H1 (cell line): ENCODE measurements around the gene RBM24. TPM values are rescaled to one million over a fixed set of nuclear protein-coding genes. Genes with fewer than 3 reads are reported as not detected.

Experiments
- CTCF ChIA-PET: fragments of 300-600 bp; sonication (Branson Sonifier 250); formaldehyde crosslinking; loops from one replicate; lab custom pipeline; 2021; ENCODE audit not compliant: partially characterized antibody; lab: Charles Lee
- POLR2A ChIA-PET: fragments of 300-600 bp; sonication (Branson Sonifier 250); formaldehyde crosslinking; loops from one replicate; lab custom pipeline; 2021; ENCODE audit warnings: inconsistent platforms; ENCODE audit not compliant: partially characterized antibody; lab: Charles Lee
- DNase-seq, 2 experiments: peaks; one replicate each; pipeline versions ENCODE4 v3.0.0 to v3.0.0-alpha.2; 2010 to 2022; ENCODE audit warnings: low spot score in 2 of 2, low read depth in 1 of 2, mixed read lengths in 1 of 2
- FAIRE-seq: peaks from 2 replicates; lab custom pipeline; 2011; peaks lifted over from hg19 to GRCh38; lab: Jason Lieb, UNC
- H2AFZ ChIP-seq: 2 replicates; pipeline ENCODE4 v1.8.1; 2012; ENCODE audit warnings: low read length, inconsistent platforms
- H2AK5ac ChIP-seq: 2 replicates; pipeline ENCODE4 v1.6.1; 2013; ENCODE audit warnings: low read depth, low read length
- H2BK120ac ChIP-seq: replicated peaks from 2 replicates; pipeline ENCODE3; 2013; ENCODE audit warnings: low read depth, low read length, inconsistent platforms
- H2BK12ac ChIP-seq: 2 replicates; pipeline ENCODE4 v1.6.1; 2013; ENCODE audit warnings: low read depth, low read length
- H2BK15ac ChIP-seq: 2 replicates; pipeline ENCODE4 v1.6.1; 2013; ENCODE audit warnings: low read length
- H2BK20ac ChIP-seq: 2 replicates; pipeline ENCODE4 v1.6.1; 2013; ENCODE audit warnings: low read length
- H2BK5ac ChIP-seq: 2 replicates; pipeline ENCODE4 v1.6.1; 2013; ENCODE audit warnings: low read depth, low read length
- H3K14ac ChIP-seq: 2 replicates; pipeline ENCODE4 v1.6.1; 2013; ENCODE audit warnings: inconsistent platforms; ENCODE audit not compliant: insufficient read length
- H3K18ac ChIP-seq: 2 replicates; pipeline ENCODE4 v1.6.1; 2013; ENCODE audit warnings: low read length; ENCODE audit errors: extremely low read depth
- H3K23ac ChIP-seq: 2 replicates; pipeline ENCODE4 v1.6.1; 2013; ENCODE audit warnings: inconsistent platforms; ENCODE audit not compliant: insufficient read length
- H3K23me2 ChIP-seq: 2 replicates; pipeline ENCODE4 v1.6.1; 2013; ENCODE audit warnings: low read depth, low read length
- H3K27ac ChIP-seq: 2 replicates; pipeline ENCODE4 v1.6.1; 2011; ENCODE audit warnings: low read depth, low read length, inconsistent platforms
- H3K27me3 ChIP-seq, 4 experiments: replicated peaks in 1 of 4; 1 replicate in 1 of 4; 2 replicates in 3 of 4; pipeline versions ENCODE4 v1.6.1 to v1.8.1; 2011 to 2013; ENCODE audit warnings: low read length in 3 of 4, mild to moderate bottlenecking in 3 of 4, inconsistent platforms in 2 of 4, mixed read lengths in 2 of 4, moderate library complexity in 1 of 4; ENCODE audit not compliant: control insufficient read depth in 3 of 4, insufficient read depth in 3 of 4; ENCODE audit errors: extremely low read depth in 1 of 4
- H3K36me3 ChIP-seq, 4 experiments: 2 replicates each; pipeline versions ENCODE4 v1.6.1 to v1.8.1; 2011 to 2013; ENCODE audit warnings: mild to moderate bottlenecking in 4 of 4, low read length in 3 of 4, moderate library complexity in 2 of 4, control low read depth in 1 of 4, inconsistent platforms in 1 of 4; ENCODE audit not compliant: insufficient read depth in 4 of 4, control insufficient read depth in 2 of 4
- H3K4ac ChIP-seq: replicated peaks from 2 replicates; pipeline ENCODE3; 2013; ENCODE audit warnings: low read length, low read depth, mixed read lengths, inconsistent platforms; ENCODE audit not compliant: insufficient read length
- H3K4me1 ChIP-seq, 4 experiments: replicated peaks in 1 of 4; 1 replicate in 1 of 4; 2 replicates in 3 of 4; pipeline versions ENCODE4 v1.6.1 to v1.8.1; 2011 to 2013; ENCODE audit warnings: low read length in 3 of 4, inconsistent platforms in 2 of 4, mixed read lengths in 1 of 4; ENCODE audit not compliant: insufficient read depth in 4 of 4, control insufficient read depth in 3 of 4
- H3K4me2 ChIP-seq, 2 experiments: 2 replicates each; pipeline versions ENCODE4 v1.6.1 to v1.8.1; 2011 to 2013; ENCODE audit warnings: low read depth in 2 of 2, low read length in 2 of 2, control low read depth in 1 of 2, inconsistent platforms in 1 of 2, mild to moderate bottlenecking in 1 of 2; ENCODE audit not compliant: insufficient read depth in 1 of 2
- H3K4me3 ChIP-seq, 4 experiments: fragments of 200-600, 300-600 bp in 1 of 4; sonication (generic), shearing (Covaris generic), sonication (Bioruptor Twin) in 1 of 4; 2 replicates each; pipeline versions ENCODE4 v1.5.1 to v1.8.1; 2011 to 2016; ENCODE audit warnings: low read length in 4 of 4, low read depth in 3 of 4, control low read depth in 2 of 4, inconsistent platforms in 2 of 4, mild to moderate bottlenecking in 2 of 4, mixed read lengths in 1 of 4, moderate library complexity in 1 of 4; ENCODE audit not compliant: insufficient read depth in 2 of 4; ENCODE audit errors: extremely low read depth in 1 of 4
- H3K56ac ChIP-seq: replicated peaks from 2 replicates; pipeline ENCODE3; 2013; ENCODE audit warnings: low read depth, mild to moderate bottlenecking, mixed read lengths, low read length, inconsistent platforms; ENCODE audit not compliant: insufficient read length
- H3K79me1 ChIP-seq: 2 replicates; pipeline ENCODE4 v1.6.1; 2013; ENCODE audit warnings: low read depth, low read length, control low read depth
- H3K79me2 ChIP-seq, 2 experiments: 2 replicates each; pipeline versions ENCODE4 v1.6.1 to v1.8.1; 2012 to 2013; ENCODE audit warnings: low read length in 2 of 2, mild to moderate bottlenecking in 2 of 2, inconsistent platforms in 1 of 2; ENCODE audit not compliant: insufficient read depth in 2 of 2, control insufficient read depth in 1 of 2
- H3K9ac ChIP-seq, 4 experiments: replicated peaks in 1 of 4; 1 replicate in 1 of 4; 2 replicates in 3 of 4; pipeline versions ENCODE4 v1.6.1 to v1.8.1; 2011 to 2013; ENCODE audit warnings: low read depth in 3 of 4, low read length in 3 of 4, control low read depth in 2 of 4, mild to moderate bottlenecking in 2 of 4, moderate library complexity in 2 of 4, inconsistent platforms in 1 of 4; ENCODE audit errors: extremely low read depth in 1 of 4
- H3K9me3 ChIP-seq, 2 experiments: 2 replicates each; pipeline versions ENCODE4 v1.6.1 to v1.8.1; 2012 to 2013; ENCODE audit warnings: mild to moderate bottlenecking in 2 of 2, moderate library complexity in 2 of 2, control low read depth in 1 of 2, inconsistent platforms in 1 of 2, low read depth in 1 of 2, low read length in 1 of 2, mixed read lengths in 1 of 2; ENCODE audit not compliant: insufficient read depth in 2 of 2
- H4K20me1 ChIP-seq, 2 experiments: replicated peaks in 1 of 2; 2 replicates each; pipeline versions ENCODE3 to v1.8.1; 2011 to 2013; ENCODE audit warnings: inconsistent platforms in 2 of 2, low read length in 2 of 2, mild to moderate bottlenecking in 1 of 2; ENCODE audit not compliant: insufficient read depth in 2 of 2, control insufficient read depth in 1 of 2
- H4K5ac ChIP-seq: 2 replicates; pipeline ENCODE4 v1.6.1; 2013; ENCODE audit warnings: low read length, low read depth, mixed read lengths, inconsistent platforms; ENCODE audit not compliant: insufficient read length
- H4K8ac ChIP-seq: 2 replicates; pipeline ENCODE4 v1.8.0; 2013; ENCODE audit warnings: mild to moderate bottlenecking, moderate library complexity, low read length, inconsistent platforms; ENCODE audit not compliant: insufficient read depth; ENCODE audit errors: extremely low read depth
- H4K91ac ChIP-seq: replicated peaks from 2 replicates; pipeline ENCODE3; 2013; ENCODE audit warnings: low read length, mixed read lengths, inconsistent platforms; ENCODE audit not compliant: insufficient read length
- EZH2 ChIP-seq: fragments of 200-600 bp; sonication (generic); IDR thresholded peaks from 2 replicates; pipeline ENCODE4 v1.7.1; 2012; ENCODE audit warnings: low read depth, mild to moderate bottlenecking, moderate library complexity, low read length, inconsistent platforms; ENCODE audit not compliant: severe bottlenecking
- FOSL1 ChIP-seq: IDR thresholded peaks from 2 replicates; pipeline ENCODE4 v1.6.1; 2011; ENCODE audit warnings: mild to moderate bottlenecking, low read depth, low read length, moderate library complexity; ENCODE audit not compliant: insufficient read depth
- GABPA ChIP-seq: IDR thresholded peaks from 2 replicates; pipeline ENCODE4 v1.6.1; 2011; ENCODE audit warnings: mild to moderate bottlenecking, low read length, moderate library complexity, borderline replicate concordance; ENCODE audit not compliant: insufficient read depth
- SAP30 ChIP-seq: fragments of 300-600 bp; sonication (generic); IDR thresholded peaks from 2 replicates; pipeline ENCODE4 v1.7.1; 2012; ENCODE audit warnings: low read length, moderate library complexity, mild to moderate bottlenecking, inconsistent platforms; ENCODE audit not compliant: insufficient read depth, insufficient replicate concordance
- SIN3A ChIP-seq, 2 experiments: IDR thresholded peaks in 1 of 2; conservative IDR thresholded peaks in 1 of 2; 2 replicates each; pipeline ENCODE4 v1.6.1; 2011 to 2012; ENCODE audit warnings: low read length in 2 of 2, improper control_type of control experiment in 1 of 2, low read depth in 1 of 2, mild to moderate bottlenecking in 1 of 2
- TBP ChIP-seq: IDR thresholded peaks from 2 replicates; pipeline ENCODE4 v1.6.1; 2011; ENCODE audit warnings: low read depth, low read length, improper control_type of control experiment
- WGBS, 2 experiments: shearing (Covaris generic) in 1 of 2; methylation state at CpG; one replicate each; pipeline versions ENCODE4 v1.1.6 to v1.1.7; 2013 to 2015; ENCODE audit warnings: low lambda C conversion rate in 2 of 2, mixed read lengths in 2 of 2, inconsistent platforms in 1 of 2, low coverage in 1 of 2, missing lambda C conversion rate in 1 of 2; ENCODE audit not compliant: insufficient replicate concordance in 2 of 2, insufficient coverage in 1 of 2, insufficient read length in 1 of 2; ENCODE audit errors: extremely low coverage in 1 of 2, missing lambda C conversion rate in 1 of 2; 5-methylcytosine and 5-hydroxymethylcytosine counted together
- polyA plus RNA-seq, 7 experiments: library from polyadenylated mRNA; depleted of rRNA in 3 of 7; stranded (reverse) in 5 of 7; unstranded in 2 of 7; fragments of >200 nt in 5 of 7; fragments of 200-250 nt in 2 of 7; gene quantifications; 1 replicate in 5 of 7; 2 replicates in 1 of 7; 4 replicates in 1 of 7; pipeline versions ENCODE4 v1.2.1 to v1.2.3, GENCODE V29; 2011 to 2013; ENCODE audit warnings: missing spikeins in 2 of 7, mixed read lengths in 2 of 7
- total RNA-seq: library from RNA; stranded (reverse); fragmentation: NEBNext Ultra II Directional; extraction: Animal tissue kit (Norgen Biotek cat#: 25700); gene quantifications from 2 replicates; pipeline ENCODE4 v1.2.1, GENCODE V29; 2021
- TF ChIP-seq, protein P1 (sequence below): IDR thresholded peaks from 2 replicates; pipeline ENCODE4 v1.6.1; 2011; ENCODE audit warnings: low read depth, mild to moderate bottlenecking, low read length; ENCODE audit not compliant: insufficient read depth

Gene RBM24
- total and polyA plus RNA-seq, 2 of the 8 experiments (the other 6 are each of a cell fraction or from before 2014, with no cell fraction given) = 0.52 to 2.6 TPM

DNA sequence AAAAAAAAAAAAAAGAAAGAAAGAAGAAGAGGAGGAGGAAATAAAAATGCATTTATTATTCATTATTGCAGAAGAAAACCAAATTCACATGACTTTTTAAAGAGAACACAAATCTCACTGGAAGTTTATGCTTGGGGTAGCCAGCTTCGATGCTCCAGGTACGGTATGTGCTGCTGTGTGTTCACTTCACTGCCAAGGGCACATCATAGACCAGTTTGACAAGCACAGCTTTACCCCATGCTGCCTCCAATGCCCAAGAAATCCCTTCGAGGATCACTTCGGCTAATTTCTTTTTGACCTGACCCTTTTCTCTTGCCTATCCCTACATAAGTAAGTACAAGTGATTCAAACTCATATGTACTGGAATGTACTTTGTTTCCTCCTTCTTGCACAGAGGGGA lies 41.9 kb upstream of the RBM24 start:
- 88% methylated on average over 4 of the region's 4 CpGs; no CpG with 5 or more reads in 1 of the 2 experiments for WGBS, 2 experiments
- no peak for TF ChIP-seq SAP30
- TF ChIP-seq SIN3A (conservative IDR thresholded peaks at IDR 0.05 in 1 of 2, IDR thresholded peaks at IDR 0.05 in 1 of 2; ENCODE audit: low read depth in 1 of 2, low read length in 2 of 2) = no peak
- no peak for TF ChIP-seq TBP
- TF ChIP-seq GABPA = no peak
- TF ChIP-seq EZH2 = no peak
- no peak for TF ChIP-seq FOSL1
- TF ChIP-seq, protein P1, sequence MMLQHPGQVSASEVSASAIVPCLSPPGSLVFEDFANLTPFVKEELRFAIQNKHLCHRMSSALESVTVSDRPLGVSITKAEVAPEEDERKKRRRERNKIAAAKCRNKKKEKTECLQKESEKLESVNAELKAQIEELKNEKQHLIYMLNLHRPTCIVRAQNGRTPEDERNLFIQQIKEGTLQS = no peak

More for the DNA sequence above, 41.9 kb upstream of the RBM24 start:
- H3K4me3 ChIP-seq = no peak overlapping the region
- H2BK20ac ChIP-seq = no peak overlapping the region
- no peak overlapping the region for H2AFZ ChIP-seq
- H2AK5ac ChIP-seq = no peak overlapping the region
- no peaks in the 10 kb centered on the region for H4K20me1 ChIP-seq
- no peak overlapping the region for H2BK12ac ChIP-seq
- H4K8ac ChIP-seq = no peak overlapping the region
- H3K36me3 ChIP-seq = no peaks in the 10 kb centered on the region
- H3K4ac ChIP-seq = no peak overlapping the region
- no peak overlapping the region for H3K18ac ChIP-seq
- H3K23ac ChIP-seq = no peak overlapping the region
- H3K9me3 ChIP-seq = no peaks in the 10 kb centered on the region; a peak in 1 of 4 replicates
- H3K79me2 ChIP-seq = no peaks in the 10 kb centered on the region
- no peaks in the 10 kb centered on the region for H3K4me1 ChIP-seq
- no peak for FAIRE-seq
- no peak overlapping the region for H4K91ac ChIP-seq
- H3K56ac ChIP-seq = no peak overlapping the region
- H3K23me2 ChIP-seq = no peaks in the 10 kb centered on the region
- no peak for DNase-seq
- H4K5ac ChIP-seq = no peak overlapping the region
- no peaks in the 10 kb centered on the region for H3K79me1 ChIP-seq
- ChIA-PET CTCF (no interaction called here), POLR2A (no interaction called here)
- no peak overlapping the region for H3K27ac ChIP-seq
- no peak overlapping the region for H3K14ac ChIP-seq
- no peak overlapping the region for H2BK5ac ChIP-seq
- H2BK15ac ChIP-seq = no peak overlapping the region
- no peaks in the 10 kb centered on the region for H3K27me3 ChIP-seq
- H3K9ac ChIP-seq = no peak overlapping the region
- H3K4me2 ChIP-seq = no peak overlapping the region
- no peak overlapping the region for H2BK120ac ChIP-seq
